G401 (cell line): ENCODE results near the gene SLC19A1. TPM values are rescaled to one million over a fixed set of nuclear protein-coding genes. Genes with fewer than 3 reads are reported as not detected.

Experiments used
- DNase-seq: peaks from one replicate; pipeline ENCODE4 v3.0.0-alpha.2; 2015; ENCODE audit warnings: low spot score
- in situ Hi-C: cut with HindIII; loops from 2 replicates; pipeline ENCODE4 v1.10.0; 2016; ENCODE audit warnings: low sequenced_read_pairs, mixed read lengths
- total RNA-seq: library from RNA; depleted of rRNA; stranded (reverse); fragments of >200 nt; shearing (Covaris generic); gene quantifications from 2 replicates; pipeline ENCODE4 v1.2.3, GENCODE V29; 2014

SLC19A1 gene
- total RNA-seq, 1 experiment from 2014 or later = 15.4 TPM

GRCh38 chr21:45477176-45478114 lies 64.8 kb downstream of the SLC19A1 start:
- in situ Hi-C loops = no loop called here
- no peak for DNase-seq

- no peak for DNase-seq
These were observed 65.7 kb downstream of the SLC19A1 start for GRCh38 chr21:45476582-45476981.

GRCh38 chr21:45475797-45476570 lies 66.3 kb downstream of the SLC19A1 start:
- DNase-seq = no peak
- in situ Hi-C loops = no loop called here

More at GRCh38 chr21:45476582-45476981, 65.7 kb downstream of the SLC19A1 start:
- in situ Hi-C loops = no loop called here

GRCh38 chr21:45475004-45475685 lies 67.1 kb downstream of the SLC19A1 start:
- in situ Hi-C loops = no loop called here
- DNase-seq = no peak

- in situ Hi-C loops = no loop called here
These were observed 67.8 kb downstream of the SLC19A1 start for GRCh38 chr21:45474323-45474950.

GRCh38 chr21:45473496-45474322 lies 68.5 kb downstream of the SLC19A1 start:
- DNase-seq = no peak
- in situ Hi-C loops = no loop called here

More at GRCh38 chr21:45474323-45474950, 67.8 kb downstream of the SLC19A1 start:
- no peak for DNase-seq

- in situ Hi-C loops = no loop called here
These were observed 69.5 kb downstream of the SLC19A1 start for GRCh38 chr21:45472445-45473365.

GRCh38 chr21:45471525-45472221 lies 70.6 kb downstream of the SLC19A1 start:
- in situ Hi-C loops = no loop called here
- DNase-seq = no peak

More at GRCh38 chr21:45472445-45473365, 69.5 kb downstream of the SLC19A1 start:
- no peak for DNase-seq

- DNase-seq = no peak
These were observed 71.3 kb downstream of the SLC19A1 start for GRCh38 chr21:45470773-45471524.

GRCh38 chr21:45470087-45470515 lies 72.1 kb downstream of the SLC19A1 start:
- DNase-seq = no peak
- in situ Hi-C loops = no loop called here

More at GRCh38 chr21:45470773-45471524, 71.3 kb downstream of the SLC19A1 start:
- in situ Hi-C loops = no loop called here

GRCh38 chr21:45469273-45470086 lies 72.8 kb downstream of the SLC19A1 start:
- in situ Hi-C loops = no loop called here
- DNase-seq = no peak

- DNase-seq = no peak
- in situ Hi-C loops = no loop called here
These were observed 73.3 kb downstream of the SLC19A1 start for GRCh38 chr21:45468971-45469272.

GRCh38 chr21:45468051-45468970 lies 73.9 kb downstream of the SLC19A1 start:
- in situ Hi-C loops = no loop called here
- DNase-seq = no peak

GRCh38 chr21:45467221-45467779 lies 74.9 kb downstream of the SLC19A1 start:
- in situ Hi-C loops = no loop called here
- DNase-seq = no peak
